Measurements from ENCODE around the gene RHOT2. TPM values are rescaled to one million over a fixed set of nuclear protein-coding genes. Genes with fewer than 3 reads are reported as not detected.

The RHOT2 gene
- total RNA-seq, 2 experiments from 2014 or later: 140 to 141 TPM

- Mint-ChIP-seq H3K27me3 (no peaks in the 10 kb centered on the region), H3K4me1 (peaks cover 44% of the 10 kb centered on the region), H3K36me3 (ENCODE audit: low read depth) (peaks cover 18% of the 10 kb centered on the region), H3K27ac (no peak overlapping the region), H3K9me3 (no peaks in the 10 kb centered on the region), H3K4me3 (peak overlapping the region; percentile 68)
- no peak for DNase-seq
- POLR2A ChIA-PET: interaction anchor here (1.0 to 4.9 kb wide), 5 partner anchors 9 to 30 kb away, joined by 3 to 35 read pairs (median 5); partner anchors contain the start of genes RHOT2 and WDR24
- CTCF ChIA-PET: no interaction called here
Observed at GRCh38 chr16:678209-678857, 10.4 kb downstream of the RHOT2 start.

- Mint-ChIP-seq H3K27me3 (no peaks in the 10 kb centered on the region), H3K27ac (peak overlapping the region; percentile 58), H3K9me3 (no peaks in the 10 kb centered on the region), H3K36me3 (ENCODE audit: low read depth) (peaks cover 19% of the 10 kb centered on the region), H3K4me3 (peak overlapping the region; percentile 68), H3K4me1 (peaks cover 47% of the 10 kb centered on the region)
- ChIA-PET POLR2A (interaction anchor here (1.0 to 4.9 kb wide), 6 partner anchors 9 to 31 kb away, joined by 3 to 35 read pairs (median 4); partner anchors contain the start of genes RHOT2 and WDR24), CTCF (interaction anchor here (2.1 kb wide), 1 partner anchor 11 kb away, joined by 8 read pairs; the partner anchor contains the start of gene RHOT2)
- peak; percentile 60 for DNase-seq
Observed at GRCh38 chr16:678858-679813, 11.2 kb downstream of the RHOT2 start.

- ChIA-PET CTCF (interaction anchor here (1.0 to 2.1 kb wide), 5 partner anchors 12 to 32 kb away, joined by 3 to 8 read pairs (median 4); partner anchors contain the start of gene RHOT2), POLR2A (interaction anchor here (0.6 to 4.9 kb wide), 12 partner anchors 10 to 1285 kb away, joined by 3 to 35 read pairs (median 4); partner anchors contain the start of genes METTL26, RHOT2, RPS2 and WDR24)
- Mint-ChIP-seq H3K27ac (peak within 1 kb of the TSS; percentile 82), H3K4me3 (peak within 1 kb of the TSS; percentile 81), H3K36me3 (ENCODE audit: low read depth) (peaks cover 20% of the 10 kb centered on the region), H3K9me3 (no peaks in the 10 kb centered on the region), H3K27me3 (no peaks in the 10 kb centered on the region), H3K4me1 (peaks cover 49% of the 10 kb centered on the region)
- DNase-seq: peak; percentile 91
Observed at GRCh38 chr16:679814-680624, 12.1 kb downstream of the RHOT2 start, which contains the start of gene STUB1. Gene STUB1 (plus strand): TSS chr16:680410. CDS start chr16:680526, 116 bp downstream.

GRCh38 chr16:680625-680945, 12.7 kb downstream of the RHOT2 start:
- Mint-ChIP-seq H3K9me3 (no peaks in the 10 kb centered on the region), H3K27me3 (no peaks in the 10 kb centered on the region), H3K27ac (peak overlapping the region; percentile 62), H3K36me3 (ENCODE audit: low read depth) (peaks cover 20% of the 10 kb centered on the region), H3K4me3 (peak overlapping the region; percentile 81), H3K4me1 (peaks cover 46% of the 10 kb centered on the region)
- ChIA-PET CTCF (interaction anchor here (1.0 to 2.1 kb wide), 5 partner anchors 13 to 32 kb away, joined by 3 to 8 read pairs (median 4); partner anchors contain the start of gene RHOT2), POLR2A (interaction anchor here (0.6 to 4.9 kb wide), 11 partner anchors 10 to 1284 kb away, joined by 3 to 35 read pairs (median 4); partner anchors contain the start of genes METTL26, RHOT2, RPS2 and WDR24)
- DNase-seq: no peak

GRCh38 chr16:680967-681745, 13.2 kb downstream of the RHOT2 start:
- Mint-ChIP-seq H3K27ac (peak overlapping the region; percentile 62), H3K9me3 (no peaks in the 10 kb centered on the region)
- CTCF ChIA-PET: interaction anchor here (1.0 to 2.1 kb wide), 6 partner anchors 13 to 33 kb away, joined by 3 to 8 read pairs (median 4); partner anchors contain the start of gene RHOT2

GRCh38 chr16:681746-682427, 14.0 kb downstream of the RHOT2 start:
- Mint-ChIP-seq H3K27me3 (no peaks in the 10 kb centered on the region), H3K36me3 (ENCODE audit: low read depth) (peaks cover 27% of the 10 kb centered on the region), H3K4me3 (peak overlapping the region; percentile 81), H3K9me3 (no peaks in the 10 kb centered on the region), H3K4me1 (peaks cover 49% of the 10 kb centered on the region), H3K27ac (peak overlapping the region; percentile 58)
- CTCF ChIA-PET: interaction anchor here (1.7 kb wide), 1 partner anchor 14 kb away, joined by 4 read pairs; the partner anchor contains the start of gene RHOT2
- DNase-seq: no peak
- POLR2A ChIA-PET: interaction anchor here (1.3 to 4.9 kb wide), 4 partner anchors 8 to 110 kb away, joined by 3 to 35 read pairs (median 14); partner anchors contain the start of genes RHOT2 and WDR24

More at GRCh38 chr16:680967-681745, 13.2 kb downstream of the RHOT2 start:
- DNase-seq: no peak
- POLR2A ChIA-PET: interaction anchor here (0.6 to 4.9 kb wide), 11 partner anchors 9 to 1284 kb away, joined by 3 to 35 read pairs (median 4); partner anchors contain the start of genes METTL26, RHOT2, RPS2 and WDR24
- peaks cover 24% of the 10 kb centered on the region for H3K36me3 Mint-ChIP-seq (ENCODE audit: low read depth)
- peak overlapping the region; percentile 81 for H3K4me3 Mint-ChIP-seq
- no peaks in the 10 kb centered on the region for H3K27me3 Mint-ChIP-seq
- H3K4me1 Mint-ChIP-seq: peaks cover 51% of the 10 kb centered on the region

GRCh38 chr16:682493-683395, 14.8 kb downstream of the RHOT2 start:
- ChIA-PET POLR2A (interaction anchor here (1.5 to 4.9 kb wide), 3 partner anchors 7 to 15 kb away, joined by 5 to 35 read pairs (median 22); partner anchors contain the start of genes RHOT2 and WDR24), CTCF (interaction anchor here (1.7 kb wide), 1 partner anchor 15 kb away, joined by 4 read pairs; the partner anchor contains the start of gene RHOT2)
- peak overlapping the region; percentile 58 for H3K27ac Mint-ChIP-seq
- no peaks in the 10 kb centered on the region for H3K27me3 Mint-ChIP-seq
- DNase-seq: no peak
- peaks cover 31% of the 10 kb centered on the region for H3K36me3 Mint-ChIP-seq (ENCODE audit: low read depth)
- peaks cover 45% of the 10 kb centered on the region for H3K4me1 Mint-ChIP-seq
- no peaks in the 10 kb centered on the region for H3K9me3 Mint-ChIP-seq
- H3K4me3 Mint-ChIP-seq: peak overlapping the region; percentile 81

GRCh38 chr16:683396-684070, 15.6 kb downstream of the RHOT2 start:
- H3K36me3 Mint-ChIP-seq (ENCODE audit: low read depth): peaks cover 31% of the 10 kb centered on the region
- no peaks in the 10 kb centered on the region for H3K27me3 Mint-ChIP-seq
- CTCF ChIA-PET: no interaction called here
- peaks cover 47% of the 10 kb centered on the region for H3K4me1 Mint-ChIP-seq
- DNase-seq: no peak
- peak overlapping the region; percentile 35 for H3K27ac Mint-ChIP-seq
- H3K4me3 Mint-ChIP-seq: peak overlapping the region; percentile 81
- POLR2A ChIA-PET: interaction anchor here (1.0 to 1.9 kb wide), 8 partner anchors 8 to 47 kb away, joined by 3 to 16 read pairs (median 5); partner anchors contain the start of genes ANTKMT, METTL26 and RHBDL1
- H3K9me3 Mint-ChIP-seq: no peaks in the 10 kb centered on the region

- POLR2A ChIA-PET: interaction anchor here (0.7 to 1.9 kb wide), 9 partner anchors 9 to 47 kb away, joined by 3 to 16 read pairs (median 4); partner anchors contain the start of genes ANTKMT, METTL26 and RHBDL1
- CTCF ChIA-PET: no interaction called here
Observed at GRCh38 chr16:684071-684794, 16.3 kb downstream of the RHOT2 start, which contains the start of gene JMJD8. Gene JMJD8 (minus strand): TSS chr16:684334. CDS start chr16:684319, 15 bp downstream.

More at GRCh38 chr16:684071-684794, 16.3 kb downstream of the RHOT2 start, which contains the start of gene JMJD8:
- no peaks in the 10 kb centered on the region for H3K9me3 Mint-ChIP-seq
- H3K36me3 Mint-ChIP-seq (ENCODE audit: low read depth): peaks cover 31% of the 10 kb centered on the region
- no peaks in the 10 kb centered on the region for H3K27me3 Mint-ChIP-seq
- DNase-seq: peak; percentile 97
- H3K27ac Mint-ChIP-seq: peak within 1 kb of the TSS; percentile 64
- peaks cover 49% of the 10 kb centered on the region for H3K4me1 Mint-ChIP-seq
- H3K4me3 Mint-ChIP-seq: peak within 1 kb of the TSS; percentile 81

Data from activated CD4-positive, alpha-beta memory T cell treated with anti-CD3 and anti-CD28 coated beads, Interleukin-2, amount 10 ng/mL, durations not matched to agents 7 days and 5 days (primary cell).